IMR-90 (cell line): ENCODE measurements around the gene F3. TPM values are rescaled to one million over a fixed set of nuclear protein-coding genes. Genes with fewer than 3 reads are reported as not detected.

Experiments used
- ATAC-seq: fragments of 200-7000 bp; cut with Tn5 transposase; 2 replicates; pipeline ENCODE4 v1.9.1; 2020; ENCODE audit warnings: low read depth, mild to moderate bottlenecking, moderate library complexity
- BruUV-seq: library from RNA; stranded (reverse); fragments of 400-500 nt; replicated peaks from 2 replicates; lab custom pipeline; 2021; lab: Mats Ljungman, UMichigan
- CTCF ChIA-PET: fragments of 300-600 bp; formaldehyde crosslinking; extraction: SDS; loops from one replicate; lab custom pipeline; 2021; ENCODE audit warnings: antibody characterized with exemption; lab: Yijun Ruan, JAX
- POLR2A ChIA-PET: fragments of 300-600 bp; sonication (Branson Sonifier 250); formaldehyde crosslinking; loops from one replicate; lab custom pipeline; 2022; ENCODE audit warnings: antibody characterized with exemption; ENCODE audit not compliant: unreplicated experiment; lab: Charles Lee
- DNase-seq: peaks from one replicate; pipeline ENCODE4 v3.0.0; 2013
- H2AFZ ChIP-seq: replicated peaks from 2 replicates; pipeline ENCODE3; 2013; ENCODE audit warnings: low read length, mild to moderate bottlenecking; ENCODE audit not compliant: poor library complexity
- H2AK5ac ChIP-seq: 2 replicates; pipeline ENCODE4 v1.6.1; 2013; ENCODE audit warnings: low read depth, low read length, inconsistent platforms
- H2AK9ac ChIP-seq: replicated peaks from 2 replicates; pipeline ENCODE3; 2013; ENCODE audit warnings: mild to moderate bottlenecking, low read depth, low read length, moderate library complexity; ENCODE audit not compliant: poor library complexity
- H2BK120ac ChIP-seq: 2 replicates; pipeline ENCODE4 v1.6.1; 2013; ENCODE audit warnings: low read depth, low read length, inconsistent platforms
- H2BK15ac ChIP-seq: 3 replicates; pipeline ENCODE4 v1.6.1; 2013; ENCODE audit warnings: low read depth, low read length, inconsistent platforms
- H2BK20ac ChIP-seq: 2 replicates; pipeline ENCODE4 v1.6.1; 2013; ENCODE audit warnings: low read depth, mild to moderate bottlenecking, inconsistent platforms, low read length, moderate library complexity
- H2BK5ac ChIP-seq: 2 replicates; pipeline ENCODE4 v1.6.1; 2013; ENCODE audit warnings: mild to moderate bottlenecking, low read depth, low read length, inconsistent platforms; ENCODE audit not compliant: poor library complexity, severe bottlenecking
- H3K14ac ChIP-seq: replicated peaks from 2 replicates; pipeline ENCODE4 v1.6.1; 2013; ENCODE audit warnings: low read depth, low read length, inconsistent platforms
- H3K18ac ChIP-seq: 2 replicates; pipeline ENCODE4 v1.6.1; 2013; ENCODE audit warnings: low read depth, low read length, control low read depth
- H3K23ac ChIP-seq: 2 replicates; pipeline ENCODE4 v1.6.1; 2013; ENCODE audit warnings: low read depth, low read length, inconsistent platforms
- H3K27ac ChIP-seq: 2 replicates; pipeline ENCODE4 v1.5.1; 2013; ENCODE audit warnings: mild to moderate bottlenecking, control low read depth, low read length; ENCODE audit not compliant: insufficient read depth
- H3K27me3 ChIP-seq: 2 replicates; pipeline ENCODE4 v1.6.1; 2013; ENCODE audit warnings: low read length; ENCODE audit not compliant: control insufficient read depth, insufficient read depth
- H3K36me3 ChIP-seq: 2 replicates; pipeline ENCODE4 v1.6.1; 2013; ENCODE audit warnings: low read length, mixed read lengths; ENCODE audit not compliant: control insufficient read depth, insufficient read depth
- H3K4ac ChIP-seq: 2 replicates; pipeline ENCODE4 v1.6.1; 2013; ENCODE audit warnings: low read depth, low read length, inconsistent platforms
- H3K4me1 ChIP-seq: 2 replicates; pipeline ENCODE4 v1.6.1; 2013; ENCODE audit warnings: low read length, mixed read lengths; ENCODE audit not compliant: control insufficient read depth, insufficient read depth
- H3K4me2 ChIP-seq: 2 replicates; pipeline ENCODE4 v1.6.1; 2013; ENCODE audit warnings: low read depth, mild to moderate bottlenecking, control low read depth, low read length, moderate library complexity
- H3K4me3 ChIP-seq: 2 replicates; pipeline ENCODE4 v1.5.1; 2013; ENCODE audit warnings: low read depth, mild to moderate bottlenecking, control low read depth, low read length, moderate library complexity; ENCODE audit not compliant: insufficient read depth
- H3K56ac ChIP-seq: 2 replicates; pipeline ENCODE4 v1.6.1; 2013; ENCODE audit warnings: low read length, inconsistent platforms; ENCODE audit not compliant: insufficient read depth; ENCODE audit errors: extremely low read depth
- H3K79me1 ChIP-seq, 2 experiments: 2 replicates each; pipeline ENCODE4 v1.6.1; 2013; ENCODE audit warnings: low read length in 2 of 2, inconsistent platforms in 1 of 2, low read depth in 1 of 2
- H3K9ac ChIP-seq: 2 replicates; pipeline ENCODE4 v1.6.1; 2013; ENCODE audit warnings: low read depth, low read length, control low read depth
- H3K9me1 ChIP-seq: 2 replicates; pipeline ENCODE4 v1.6.1; 2013; ENCODE audit warnings: low read length, inconsistent platforms; ENCODE audit not compliant: insufficient read depth
- H3K9me3 ChIP-seq: 2 replicates; pipeline ENCODE4 v1.6.1; 2013; ENCODE audit warnings: low read length; ENCODE audit not compliant: control insufficient read depth, insufficient read depth
- H4K20me1 ChIP-seq: 2 replicates; pipeline ENCODE4 v1.6.1; 2013; ENCODE audit warnings: low read length, inconsistent platforms; ENCODE audit not compliant: insufficient read depth
- H4K5ac ChIP-seq: 2 replicates; pipeline ENCODE4 v1.6.1; 2013; ENCODE audit warnings: mild to moderate bottlenecking, low read depth, low read length, control low read depth
- H4K8ac ChIP-seq, 2 experiments: 2 replicates each; pipeline ENCODE4 v1.6.1; 2013; ENCODE audit warnings: low read depth in 2 of 2, low read length in 2 of 2, control low read depth in 1 of 2, inconsistent platforms in 1 of 2
- H4K91ac ChIP-seq: 2 replicates; pipeline ENCODE4 v1.6.1; 2013; ENCODE audit warnings: low read depth, low read length, inconsistent platforms; ENCODE audit not compliant: insufficient read depth
- WGBS, 2 experiments: methylation state at CpG; one replicate each; pipeline versions ENCODE4 v1.1.5 to v1.1.7; 2013; ENCODE audit warnings: missing lambda C conversion rate in 2 of 2; ENCODE audit not compliant: insufficient read length in 1 of 2; ENCODE audit errors: extremely low coverage in 2 of 2; 5-methylcytosine and 5-hydroxymethylcytosine counted together
- dilution Hi-C: fragments of 300-500 bp; cut with HindIII; formaldehyde crosslinking; loops from one replicate; pipeline ENCODE4 v1.14.3; 2018; ENCODE audit warnings: low sequenced_read_pairs; ENCODE audit not compliant: unreplicated experiment
- in situ Hi-C: fragments of 300-500 bp; cut with MboI; formaldehyde crosslinking; loops from 3 replicates; pipeline ENCODE4 v1.14.3; 2019; ENCODE audit warnings: low sequenced_read_pairs, inconsistent platforms, mixed read lengths
- intact Hi-C: fragments of 100-400 bp; cut with micrococcal nuclease; formaldehyde crosslinking; loops from 2 replicates; pipeline ENCODE4 v1.10.0; 2022
- polyA plus RNA-seq, 3 experiments: library from polyadenylated mRNA; depleted of rRNA; stranded (reverse); fragments of >200 nt; gene quantifications; 2 replicates each; pipeline ENCODE4 v1.2.3, GENCODE V29; 2012; ENCODE audit warnings: low replicate concordance in 1 of 3
- total RNA-seq: library from RNA; depleted of rRNA; stranded (reverse); fragments of >200 nt; gene quantifications from 2 replicates; pipeline ENCODE4 v1.2.3, GENCODE V29; 2012
- TF ChIP-seq, protein P1 (sequence below): fragments of 150-350 bp; IDR thresholded peaks from 2 replicates; pipeline ENCODE4 v1.6.1; 2017; ENCODE audit warnings: mild to moderate bottlenecking, antibody characterized with exemption, low read length, low read depth
- TF ChIP-seq, protein P2 (sequence below): fragments of 150-350 bp; IDR thresholded peaks from 2 replicates; pipeline ENCODE4 v1.6.1; 2016; ENCODE audit warnings: low read depth, mild to moderate bottlenecking, low read length, moderate library complexity, borderline replicate concordance

The F3 gene
- total and polyA plus RNA-seq, 2 of the 4 experiments (the other 2 are of a cell fraction), result 75.6 to 126 TPM

DNA sequence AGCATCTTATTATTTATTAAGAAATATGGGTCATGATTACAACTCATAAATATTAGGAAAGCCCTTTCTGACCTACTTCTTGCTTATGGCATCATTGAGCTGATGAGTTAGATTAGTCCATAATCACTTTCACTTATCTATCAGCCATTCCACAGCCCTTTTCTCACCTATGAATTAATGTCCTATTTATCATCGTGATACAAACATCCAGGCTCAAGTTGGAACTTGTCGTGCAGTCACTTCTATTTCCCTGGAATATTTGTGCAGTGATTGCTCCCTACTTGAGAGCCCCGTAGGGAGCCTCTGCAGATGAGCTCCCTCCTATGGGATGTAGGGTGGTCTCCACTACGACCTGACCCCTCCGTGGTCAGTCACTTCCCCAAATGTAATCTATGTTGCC, 8.1 kb upstream of the F3 start:
- Histone ChIP-seq H3K4me2 (no peak overlapping the region), H3K4ac (no peak overlapping the region), H4K8ac (no peak overlapping the region), H3K79me1 (peaks cover 0 to 2% of the 10 kb centered on the region in 2 experiments; a peak in 1 of 4 replicates), H2BK20ac (peak overlapping the region; percentile 5; the same call in 1 of the 2 replicates), H3K18ac (no peak overlapping the region; the same call in 1 of the 2 replicates), H4K91ac (no peak overlapping the region), H3K14ac (no peak overlapping the region), H2AK9ac (no peak overlapping the region), H4K5ac (no peak overlapping the region), H2BK5ac (no peak overlapping the region), H2BK120ac (peak overlapping the region; percentile 26), H2AK5ac (0 out of 2 replicates have a peak overlapping the region, but pooled peaks have one; percentile 4), H3K27me3 (no peaks in the 10 kb centered on the region), H3K36me3 (no peaks in the 10 kb centered on the region), H3K9me3 (no peaks in the 10 kb centered on the region), H3K56ac (no peak overlapping the region), H3K23ac (no peak overlapping the region), H3K27ac (no peak overlapping the region), H3K4me1 (peaks cover 19% of the 10 kb centered on the region), H3K9ac (no peak overlapping the region), H4K20me1 (no peaks in the 10 kb centered on the region), H2BK15ac (no peak overlapping the region), H3K4me3 (no peak overlapping the region), H3K9me1 (peaks cover 12% of the 10 kb centered on the region), H2AFZ (no peak overlapping the region)
- dilution Hi-C loops, result loop anchor here (25.0 kb wide), 1 partner anchor 238 kb away; no protein-coding TSS in a partner anchor
- no peak for DNase-seq
- ATAC-seq, result no peak
- in situ Hi-C loops, result no loop called here
- no TSS peak for BruUV-seq
- POLR2A ChIA-PET, result interaction anchor here (0.9 kb wide), 1 partner anchor 8 kb away, joined by 3 read pairs; the partner anchor contains the start of gene F3
- CTCF ChIA-PET, result interaction anchor here (0.6 kb wide), 1 partner anchor 36 kb away, joined by 3 read pairs; no protein-coding TSS in a partner anchor
- intact Hi-C loops, result no loop called here
- TF ChIP-seq, protein P1, sequence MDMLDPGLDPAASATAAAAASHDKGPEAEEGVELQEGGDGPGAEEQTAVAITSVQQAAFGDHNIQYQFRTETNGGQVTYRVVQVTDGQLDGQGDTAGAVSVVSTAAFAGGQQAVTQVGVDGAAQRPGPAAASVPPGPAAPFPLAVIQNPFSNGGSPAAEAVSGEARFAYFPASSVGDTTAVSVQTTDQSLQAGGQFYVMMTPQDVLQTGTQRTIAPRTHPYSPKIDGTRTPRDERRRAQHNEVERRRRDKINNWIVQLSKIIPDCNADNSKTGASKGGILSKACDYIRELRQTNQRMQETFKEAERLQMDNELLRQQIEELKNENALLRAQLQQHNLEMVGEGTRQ, result no peak
- TF ChIP-seq, protein P2, sequence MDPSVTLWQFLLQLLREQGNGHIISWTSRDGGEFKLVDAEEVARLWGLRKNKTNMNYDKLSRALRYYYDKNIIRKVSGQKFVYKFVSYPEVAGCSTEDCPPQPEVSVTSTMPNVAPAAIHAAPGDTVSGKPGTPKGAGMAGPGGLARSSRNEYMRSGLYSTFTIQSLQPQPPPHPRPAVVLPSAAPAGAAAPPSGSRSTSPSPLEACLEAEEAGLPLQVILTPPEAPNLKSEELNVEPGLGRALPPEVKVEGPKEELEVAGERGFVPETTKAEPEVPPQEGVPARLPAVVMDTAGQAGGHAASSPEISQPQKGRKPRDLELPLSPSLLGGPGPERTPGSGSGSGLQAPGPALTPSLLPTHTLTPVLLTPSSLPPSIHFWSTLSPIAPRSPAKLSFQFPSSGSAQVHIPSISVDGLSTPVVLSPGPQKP, result no peak
- WGBS, 2 experiments, result no CpG with 5 or more reads among the region's 5 CpGs
